Measurements from ENCODE around the gene PRB4.

Gene PRB4

DNA sequence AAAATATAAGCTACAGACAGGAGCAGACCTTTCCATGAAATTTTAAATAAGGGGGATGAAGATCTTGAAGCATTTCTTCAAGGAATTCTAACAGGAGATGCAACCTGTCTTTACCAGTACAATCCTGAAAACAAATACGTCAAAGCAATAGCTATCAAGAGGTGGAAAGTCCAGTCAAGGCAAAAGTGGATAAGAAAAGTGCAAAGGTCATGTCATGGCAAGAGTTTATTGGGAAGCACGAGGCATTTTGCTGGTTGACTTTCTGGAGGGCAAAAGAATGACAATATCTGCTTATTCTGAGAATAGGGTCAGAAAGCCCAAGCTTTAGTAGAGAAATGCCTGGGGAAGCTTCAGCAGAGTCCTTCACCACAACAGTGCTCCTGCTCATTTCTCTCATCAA lies 34.3 kb upstream of the PRB4 start:
- Histone ChIP-seq H3K4me1 (ENCODE audit: insufficient read depth, low read length, severe bottlenecking) (no peaks in the 10 kb centered on the region), H4K20me1 (ENCODE audit: insufficient read depth, low read length) (no peaks in the 10 kb centered on the region), H3K36me3 (ENCODE audit: insufficient read depth, low read length) (no peaks in the 10 kb centered on the region), H3K9ac (ENCODE audit: low read length) (no peak overlapping the region), H3K27me3 (ENCODE audit: insufficient read depth, low read length) (no peaks in the 10 kb centered on the region), H3K4me3 (ENCODE audit: low read depth, low read length, poor library complexity, severe bottlenecking) (no peak overlapping the region), H3K27ac (ENCODE audit: low read depth, low read length, poor library complexity, severe bottlenecking) (no peak overlapping the region), H3K4me2 (ENCODE audit: low read length) (no peak overlapping the region), H3K9me3 (ENCODE audit: low read length) (no peaks in the 10 kb centered on the region), H3K9me2 (ENCODE audit: low read depth, low read length) (no peaks in the 10 kb centered on the region), H3K79me2 (ENCODE audit: insufficient read depth, low read length) (no peaks in the 10 kb centered on the region), H3F3A (ENCODE audit: insufficient read depth, low read length) (no peaks in the 10 kb centered on the region), H2AFZ (ENCODE audit: low read length) (no peak overlapping the region)
- no peak for TF ChIP-seq EZH2 (IDR thresholded peaks at IDR 0.05; ENCODE audit: borderline replicate concordance, low read length)

DNA sequence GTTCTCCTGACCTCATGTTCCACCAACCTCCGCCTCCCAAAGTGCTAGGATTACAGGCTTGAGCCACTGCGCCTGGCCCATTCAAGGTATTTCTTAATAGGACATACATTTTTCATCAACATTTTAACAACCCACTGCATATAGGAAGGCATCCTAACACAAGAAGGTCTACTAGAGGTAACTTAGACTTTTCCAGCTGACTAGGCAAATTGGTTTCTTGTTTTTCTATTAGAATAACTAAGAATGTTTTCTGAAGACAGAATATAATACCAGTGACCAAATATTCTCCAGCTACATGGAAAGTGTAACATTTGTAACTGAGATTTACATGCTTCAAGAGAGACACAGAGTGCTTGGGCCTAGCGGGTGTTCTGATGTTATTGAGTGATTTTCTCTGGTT lies 14.2 kb upstream of the PRB4 start:
- no peaks in the 10 kb centered on the region for H3K79me2 ChIP-seq (ENCODE audit: insufficient read depth, low read length)
- H4K20me1 ChIP-seq (ENCODE audit: insufficient read depth, low read length), result no peaks in the 10 kb centered on the region
- H3K9ac ChIP-seq (ENCODE audit: low read length), result no peak overlapping the region
- H3K4me1 ChIP-seq (ENCODE audit: insufficient read depth, low read length, severe bottlenecking), result no peaks in the 10 kb centered on the region
- H3K27ac ChIP-seq (ENCODE audit: low read depth, low read length, poor library complexity, severe bottlenecking), result no peak overlapping the region
- H3F3A ChIP-seq (ENCODE audit: insufficient read depth, low read length), result no peaks in the 10 kb centered on the region
- H2AFZ ChIP-seq (ENCODE audit: low read length), result no peak overlapping the region
- H3K27me3 ChIP-seq (ENCODE audit: insufficient read depth, low read length), result no peaks in the 10 kb centered on the region
- H3K9me2 ChIP-seq (ENCODE audit: low read depth, low read length), result no peaks in the 10 kb centered on the region
- no peak for TF ChIP-seq EZH2 (IDR thresholded peaks at IDR 0.05; ENCODE audit: borderline replicate concordance, low read length)
- no peak for TF ChIP-seq CTCF (IDR thresholded peaks at IDR 0.05; ENCODE audit: low read length)
- no peaks in the 10 kb centered on the region for H3K9me3 ChIP-seq (ENCODE audit: low read length)
- no peak overlapping the region for H3K4me2 ChIP-seq (ENCODE audit: low read length)
- no peaks in the 10 kb centered on the region for H3K36me3 ChIP-seq (ENCODE audit: insufficient read depth, low read length)
- no peak overlapping the region for H3K4me3 ChIP-seq (ENCODE audit: low read depth, low read length, poor library complexity, severe bottlenecking)

GRCh38 chr12:11321980-11322379 lies 11.7 kb upstream of the PRB4 start:
- Histone ChIP-seq H3K4me3 (ENCODE audit: low read depth, low read length, poor library complexity, severe bottlenecking) (no peak overlapping the region), H3F3A (ENCODE audit: insufficient read depth, low read length) (no peaks in the 10 kb centered on the region), H3K9ac (ENCODE audit: low read length) (no peak overlapping the region), H3K9me3 (ENCODE audit: low read length) (no peaks in the 10 kb centered on the region), H2AFZ (ENCODE audit: low read length) (no peak overlapping the region), H3K27me3 (ENCODE audit: insufficient read depth, low read length) (no peaks in the 10 kb centered on the region), H3K27ac (ENCODE audit: low read depth, low read length, poor library complexity, severe bottlenecking) (no peak overlapping the region), H3K4me2 (ENCODE audit: low read length) (no peak overlapping the region), H3K36me3 (ENCODE audit: insufficient read depth, low read length) (no peaks in the 10 kb centered on the region), H3K9me2 (ENCODE audit: low read depth, low read length) (no peaks in the 10 kb centered on the region), H3K4me1 (ENCODE audit: insufficient read depth, low read length, severe bottlenecking) (no peaks in the 10 kb centered on the region), H4K20me1 (ENCODE audit: insufficient read depth, low read length) (no peaks in the 10 kb centered on the region), H3K79me2 (ENCODE audit: insufficient read depth, low read length) (no peaks in the 10 kb centered on the region)
- TF ChIP-seq CTCF (IDR thresholded peaks at IDR 0.05; ENCODE audit: low read length), result no peak
- no peak for TF ChIP-seq EZH2 (IDR thresholded peaks at IDR 0.05; ENCODE audit: borderline replicate concordance, low read length)

GRCh38 chr12:11307143-11307542 lies 3.1 kb downstream of the PRB4 start:
- no peaks in the 10 kb centered on the region for H3K27me3 ChIP-seq (ENCODE audit: insufficient read depth, low read length)

More at GRCh38 chr12:11307143-11307542, 3.1 kb downstream of the PRB4 start:
- Histone ChIP-seq H3F3A (ENCODE audit: insufficient read depth, low read length) (no peaks in the 10 kb centered on the region), H3K4me2 (ENCODE audit: low read length) (no peak overlapping the region), H3K4me1 (ENCODE audit: insufficient read depth, low read length, severe bottlenecking) (no peaks in the 10 kb centered on the region), H2AFZ (ENCODE audit: low read length) (no peak overlapping the region), H3K4me3 (ENCODE audit: low read depth, low read length, poor library complexity, severe bottlenecking) (no peak overlapping the region), H3K36me3 (ENCODE audit: insufficient read depth, low read length) (no peaks in the 10 kb centered on the region), H3K9ac (ENCODE audit: low read length) (no peak overlapping the region), H3K9me2 (ENCODE audit: low read depth, low read length) (no peaks in the 10 kb centered on the region), H3K79me2 (ENCODE audit: insufficient read depth, low read length) (no peaks in the 10 kb centered on the region), H3K9me3 (ENCODE audit: low read length) (no peaks in the 10 kb centered on the region), H3K27ac (ENCODE audit: low read depth, low read length, poor library complexity, severe bottlenecking) (no peak overlapping the region), H4K20me1 (ENCODE audit: insufficient read depth, low read length) (no peaks in the 10 kb centered on the region)
- TF ChIP-seq EZH2 (IDR thresholded peaks at IDR 0.05; ENCODE audit: borderline replicate concordance, low read length) (no peak), CTCF (IDR thresholded peaks at IDR 0.05; ENCODE audit: low read length) (no peak)

Measured in OCI-LY1 (cell line).